ENCODE results near the gene CCDC142.

- TF ChIP-seq RAD21 (IDR thresholded peaks at IDR 0.05; ENCODE audit: low read depth), result no peak
- no peak for TF ChIP-seq MAX (IDR thresholded peaks at IDR 0.05)
- no peak for TF ChIP-seq FOXM1 (IDR thresholded peaks at IDR 0.05; ENCODE audit: borderline replicate concordance, low read depth)
- no peak for TF ChIP-seq TCF12 (IDR thresholded peaks at IDR 0.05; ENCODE audit: low read depth)
- no peak for TF ChIP-seq CEBPB (IDR thresholded peaks at IDR 0.05)
- TF ChIP-seq TEAD4 (IDR thresholded peaks at IDR 0.05), result no peak
- no peak for TF ChIP-seq EP300 (IDR thresholded peaks at IDR 0.05; ENCODE audit: borderline replicate concordance)
- no peak for TF ChIP-seq REST (IDR thresholded peaks at IDR 0.05; ENCODE audit: low read depth)
- no peak for TF ChIP-seq CREB1 (IDR thresholded peaks at IDR 0.05; ENCODE audit: low read depth)
- TF ChIP-seq TAF1 (IDR thresholded peaks at IDR 0.05; ENCODE audit: low read depth), result no peak
- TF ChIP-seq YY1 (IDR thresholded peaks at IDR 0.05; ENCODE audit: low read depth), result no peak
- no peak for TF ChIP-seq EGR1 (IDR thresholded peaks at IDR 0.05)
Observed at GRCh38 chr2:74515981-74516633, 33.3 kb upstream of the CCDC142 start.
